Peyer's patch (tissue), 4 donors: ENCODE data around the gene SMIM27. TPM values are rescaled to one million over a fixed set of nuclear protein-coding genes. Genes with fewer than 3 reads are reported as not detected.

ENCODE experiments used
- DNase-seq, 3 donors: peaks; one replicate each; pipeline ENCODE4 v3.0.0-alpha.2; 2017 to 2019
- H3K27ac ChIP-seq, 4 donors: fragments of 200-600 bp; sonication (generic); one replicate each; pipeline ENCODE4 v1.5.1; 2016 to 2019
- H3K27me3 ChIP-seq, 2 donors: fragments of 200-600 bp; sonication (generic); one replicate each; pipeline ENCODE4 v1.5.1; 2019
- H3K36me3 ChIP-seq, 3 donors: fragments of 200-600 bp; sonication (generic); one replicate each; pipeline ENCODE4 v1.5.1; 2016 to 2019
- H3K4me1 ChIP-seq, 4 donors: fragments of 200-600 bp; sonication (generic); one replicate each; pipeline ENCODE4 v1.5.1; 2016 to 2019
- H3K4me3 ChIP-seq, 4 donors: fragments of 200-600 bp; sonication (generic); 1 replicate in 3 of 4; 2 replicates in 1 of 4; pipeline ENCODE4 v1.5.1; 2016 to 2019; ENCODE audit warnings: mild to moderate bottlenecking in 1 of 4
- H3K9me3 ChIP-seq, 4 donors: fragments of 200-600 bp; sonication (generic); one replicate each; pipeline ENCODE4 v1.5.1; 2016 to 2019; ENCODE audit warnings: mild to moderate bottlenecking in 1 of 4
- POLR2A ChIP-seq, 2 donors: fragments of 450-650 bp; IDR thresholded peaks; one replicate each; pipeline ENCODE4 v1.5.1; 2017; ENCODE audit warnings: antibody characterized with exemption in 2 of 2, mild to moderate bottlenecking in 2 of 2, moderate library complexity in 2 of 2
- total RNA-seq, 4 donors: library from RNA; depleted of rRNA; stranded (reverse); fragments of >200 nt; gene quantifications; one replicate each; pipeline ENCODE4 v1.1.0, GENCODE V29; 2016
- TF ChIP-seq, protein P1 (sequence below), 6 experiments: fragments of 450-650 bp in 4 of 6; fragments of 200-600 bp in 2 of 6; sonication (generic) in 1 of 6; IDR thresholded peaks; one replicate each; pipeline ENCODE4 v1.5.1; 2017 to 2019; ENCODE audit warnings: antibody characterized with exemption in 6 of 6, mild to moderate bottlenecking in 3 of 6, moderate library complexity in 1 of 6

The SMIM27 gene
- total RNA-seq, 4 donors from 2014 or later, result 1.0 to 4.2 (median 3.2) TPM; not detected in 1

- Histone ChIP-seq H3K9me3 (no peaks in the 10 kb centered on the region), H3K27ac (peak overlapping the region; percentile 83 to 93 (median 91)), H3K4me3 (peak overlapping the region; percentile 61 to 79 (median 74)), H3K27me3 (no peaks in the 10 kb centered on the region), H3K36me3 (no peaks in the 10 kb centered on the region), H3K4me1 (peaks cover 0 to 24% (median 5%) of the 10 kb centered on the region in 4 donors)
- DNase-seq, result no peak
- TF ChIP-seq, protein P1, sequence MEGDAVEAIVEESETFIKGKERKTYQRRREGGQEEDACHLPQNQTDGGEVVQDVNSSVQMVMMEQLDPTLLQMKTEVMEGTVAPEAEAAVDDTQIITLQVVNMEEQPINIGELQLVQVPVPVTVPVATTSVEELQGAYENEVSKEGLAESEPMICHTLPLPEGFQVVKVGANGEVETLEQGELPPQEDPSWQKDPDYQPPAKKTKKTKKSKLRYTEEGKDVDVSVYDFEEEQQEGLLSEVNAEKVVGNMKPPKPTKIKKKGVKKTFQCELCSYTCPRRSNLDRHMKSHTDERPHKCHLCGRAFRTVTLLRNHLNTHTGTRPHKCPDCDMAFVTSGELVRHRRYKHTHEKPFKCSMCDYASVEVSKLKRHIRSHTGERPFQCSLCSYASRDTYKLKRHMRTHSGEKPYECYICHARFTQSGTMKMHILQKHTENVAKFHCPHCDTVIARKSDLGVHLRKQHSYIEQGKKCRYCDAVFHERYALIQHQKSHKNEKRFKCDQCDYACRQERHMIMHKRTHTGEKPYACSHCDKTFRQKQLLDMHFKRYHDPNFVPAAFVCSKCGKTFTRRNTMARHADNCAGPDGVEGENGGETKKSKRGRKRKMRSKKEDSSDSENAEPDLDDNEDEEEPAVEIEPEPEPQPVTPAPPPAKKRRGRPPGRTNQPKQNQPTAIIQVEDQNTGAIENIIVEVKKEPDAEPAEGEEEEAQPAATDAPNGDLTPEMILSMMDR (IDR thresholded peaks at IDR 0.05), result no peak
- no peak for TF ChIP-seq POLR2A (IDR thresholded peaks at IDR 0.05)
Measured at GRCh38 chr9:32550150-32550561, 2.0 kb upstream of the SMIM27 start.

DNA sequence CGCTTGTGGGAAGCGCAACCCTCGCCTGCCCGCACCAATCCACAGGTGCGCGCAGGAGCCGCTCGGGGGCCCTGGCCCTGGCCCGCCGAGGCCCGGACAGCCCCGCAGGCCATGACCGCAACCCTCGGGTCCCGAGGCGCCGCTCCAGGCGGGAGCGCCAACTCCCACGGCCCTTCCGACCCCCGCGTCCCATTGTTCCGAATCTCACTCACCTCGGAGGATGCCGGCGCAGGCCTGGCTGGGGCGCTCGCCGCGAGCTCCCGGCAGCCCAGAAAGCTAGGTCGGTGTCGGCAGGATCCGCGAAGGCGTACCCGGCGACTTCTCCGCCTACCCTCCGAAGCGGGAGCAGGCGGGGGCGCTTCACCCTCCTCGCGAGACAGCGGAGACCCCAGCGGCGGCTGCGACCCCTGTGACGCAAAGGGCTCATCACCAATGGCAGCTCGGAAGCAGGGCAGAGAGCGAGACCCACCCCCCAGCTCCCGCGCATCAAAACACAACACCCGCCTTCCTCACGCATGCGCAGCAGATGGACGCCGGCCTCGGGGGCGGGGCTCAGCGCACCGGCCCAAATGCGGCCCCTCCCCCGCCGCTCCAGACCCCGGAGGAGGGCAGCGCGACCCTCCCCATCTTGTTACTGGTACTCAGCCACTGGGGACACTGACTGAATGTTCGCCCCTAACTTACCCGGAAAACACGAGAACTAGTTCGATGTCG, 1.4 kb upstream of the SMIM27 start:
- H3K36me3 ChIP-seq, result no peaks in the 10 kb centered on the region
- H3K9me3 ChIP-seq, result no peaks in the 10 kb centered on the region
- peaks cover 0 to 24% (median 5%) of the 10 kb centered on the region in 4 donors for H3K4me1 ChIP-seq
- peak; percentile 92 to 97 (median 94) for DNase-seq
- peak overlapping the region; percentile 83 to 93 (median 91) for H3K27ac ChIP-seq
- H3K4me3 ChIP-seq, result peak overlapping the region; percentile 61 to 79 (median 74)
- no peaks in the 10 kb centered on the region for H3K27me3 ChIP-seq
- TF ChIP-seq POLR2A (IDR thresholded peaks at IDR 0.05), result peak in 1 of 2 donors; percentile 25
- TF ChIP-seq, protein P1 (IDR thresholded peaks at IDR 0.05), result no peak

- Histone ChIP-seq H3K4me3 (peak overlapping the region; percentile 61 to 79 (median 74)), H3K9me3 (no peaks in the 10 kb centered on the region), H3K4me1 (peaks cover 0 to 24% (median 5%) of the 10 kb centered on the region in 4 donors), H3K27me3 (no peaks in the 10 kb centered on the region), H3K27ac (peak overlapping the region; percentile 83 to 93 (median 91)), H3K36me3 (no peaks in the 10 kb centered on the region)
- peak; percentile 49 to 66 (median 61) for DNase-seq
- TF ChIP-seq, protein P1 (IDR thresholded peaks at IDR 0.05), result no peak
- no peak for TF ChIP-seq POLR2A (IDR thresholded peaks at IDR 0.05)
Measured at GRCh38 chr9:32551276-32552051, 663 bp upstream of the SMIM27 start.

GRCh38 chr9:32554107-32554506, 2.0 kb downstream of the SMIM27 start:
- no peak for DNase-seq
- H3K4me1 ChIP-seq, result peaks cover 0 to 21% (median 5%) of the 10 kb centered on the region in 4 donors
- no peak overlapping the region for H3K27ac ChIP-seq

GRCh38 chr9:32554591-32554990, 2.5 kb downstream of the SMIM27 start:
- Histone ChIP-seq H3K36me3 (no peaks in the 10 kb centered on the region), H3K27me3 (no peaks in the 10 kb centered on the region), H3K4me1 (peaks cover 0 to 16% (median 4%) of the 10 kb centered on the region in 4 donors), H3K27ac (no peak overlapping the region), H3K9me3 (no peaks in the 10 kb centered on the region), H3K4me3 (no peak overlapping the region)
- TF ChIP-seq, protein P1 (IDR thresholded peaks at IDR 0.05), result no peak
- TF ChIP-seq POLR2A (IDR thresholded peaks at IDR 0.05), result no peak
- DNase-seq, result no peak

More at GRCh38 chr9:32554107-32554506, 2.0 kb downstream of the SMIM27 start:
- no peaks in the 10 kb centered on the region for H3K9me3 ChIP-seq
- H3K4me3 ChIP-seq, result no peak overlapping the region
- H3K27me3 ChIP-seq, result no peaks in the 10 kb centered on the region
- no peak for TF ChIP-seq POLR2A (IDR thresholded peaks at IDR 0.05)
- TF ChIP-seq, protein P1 (IDR thresholded peaks at IDR 0.05), result no peak
- no peaks in the 10 kb centered on the region for H3K36me3 ChIP-seq
